ENCODE measurements around the gene BANK1. TPM values are rescaled to one million over a fixed set of nuclear protein-coding genes. Genes with fewer than 3 reads are reported as not detected.
A peak's percentile ranks its signal among the peaks of the same experiment; 100 is the strongest.

The BANK1 gene
- total and polyA plus RNA-seq, 2 of the 8 experiments (the other 6 are each of a cell fraction or from before 2014, with no cell fraction given) = 0.59 to 0.93 TPM

DNA sequence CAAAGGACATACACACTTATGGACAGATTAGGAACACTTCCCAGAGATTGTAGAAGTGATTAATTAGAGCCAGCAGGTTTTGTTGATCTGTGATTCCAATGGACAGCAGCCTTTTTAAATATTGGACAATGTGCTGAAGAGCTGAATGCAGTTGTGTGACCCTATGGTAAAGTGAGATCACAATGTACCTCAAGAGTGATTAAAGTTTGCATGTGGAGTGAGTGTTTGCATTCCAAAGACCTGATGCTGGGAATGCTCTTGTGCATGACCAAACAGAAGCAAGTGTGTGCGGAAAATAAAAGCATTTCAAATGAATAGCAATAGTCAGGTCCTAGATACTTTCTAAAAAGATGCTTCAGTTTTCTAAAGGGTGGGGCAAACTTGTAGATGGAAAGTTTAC, 154.1 kb downstream of the BANK1 start:
- H2BK120ac ChIP-seq (replicated peaks; ENCODE audit: low read depth, low read length) = no peak overlapping the region
- no peak overlapping the region for H2BK20ac ChIP-seq (ENCODE audit: low read length)
- H3K79me2 ChIP-seq (ENCODE audit: control insufficient read depth in 1 of 2, insufficient read depth in 2 of 2, low read length in 2 of 2) = no peaks in the 10 kb centered on the region
- no peaks in the 10 kb centered on the region; the same call in 1 of the 2 replicates for H3K23me2 ChIP-seq (ENCODE audit: low read depth, low read length)
- POLR2A ChIA-PET (ENCODE audit: partially characterized antibody) = no interaction called here
- no peak overlapping the region for H4K91ac ChIP-seq (replicated peaks; ENCODE audit: insufficient read length, low read length)
- no peak overlapping the region for H3K4ac ChIP-seq (replicated peaks; ENCODE audit: insufficient read length, low read depth, low read length)
- 55% methylated on average over 1 of the region's 1 CpG; no CpG with 5 or more reads in 1 of the 2 experiments for WGBS, 2 experiments (ENCODE audit: extremely low coverage in 1 of 2, insufficient coverage in 1 of 2, insufficient read length in 1 of 2, insufficient replicate concordance in 2 of 2, low coverage in 1 of 2, low lambda C conversion rate in 2 of 2, missing lambda C conversion rate in 1 of 2)
- no peak overlapping the region for H3K4me3 ChIP-seq (ENCODE audit: extremely low read depth in 1 of 4, insufficient read depth in 2 of 4, low read depth in 3 of 4, low read length in 4 of 4)
- no peak overlapping the region for H4K8ac ChIP-seq (ENCODE audit: extremely low read depth, insufficient read depth, low read length)
- H3K18ac ChIP-seq (ENCODE audit: extremely low read depth, low read length) = no peak overlapping the region
- H3K36me3 ChIP-seq (ENCODE audit: control insufficient read depth in 2 of 4, insufficient read depth in 4 of 4, low read length in 3 of 4) = no peaks in the 10 kb centered on the region
- H3K4me2 ChIP-seq (ENCODE audit: insufficient read depth in 1 of 2, low read depth in 2 of 2, low read length in 2 of 2) = peak overlapping the region in 1 of 2 experiments; percentile 20; a peak in 2 of 4 replicates
- no peak overlapping the region for H2AK5ac ChIP-seq (ENCODE audit: low read depth, low read length)
- no peak overlapping the region for H2AFZ ChIP-seq (ENCODE audit: low read length)
- H3K14ac ChIP-seq (ENCODE audit: insufficient read length) = no peak overlapping the region
- FAIRE-seq (no peak), DNase-seq (ENCODE audit: low read depth in 1 of 2, low spot score in 2 of 2) (no peak)
- no peak overlapping the region for H4K5ac ChIP-seq (ENCODE audit: insufficient read length, low read depth, low read length)
- H3K56ac ChIP-seq (replicated peaks; ENCODE audit: insufficient read length, low read depth, low read length) = no peak overlapping the region
- TF ChIP-seq KDM4A (IDR thresholded peaks at IDR 0.05; ENCODE audit: low read depth, low read length, severe bottlenecking) = no peak
- TF ChIP-seq PHF8 (conservative IDR thresholded peaks at IDR 0.05; ENCODE audit: low read depth, low read length) = no peak
- TF ChIP-seq CHD1 (IDR thresholded peaks at IDR 0.05; ENCODE audit: low read depth, low read length) = no peak
- TF ChIP-seq CTBP2 (IDR thresholded peaks at IDR 0.05; ENCODE audit: borderline replicate concordance, insufficient read depth, insufficient read length, low read length) = no peak
- peaks cover 0 to 2% (median 0%) of the 10 kb centered on the region in 4 experiments; a peak in 3 of 7 replicates for H3K4me1 ChIP-seq (replicated peaks in 1 of 4; ENCODE audit: control insufficient read depth in 3 of 4, insufficient read depth in 4 of 4, low read length in 3 of 4)
- CTCF ChIA-PET (ENCODE audit: partially characterized antibody) = no interaction called here
- H3K23ac ChIP-seq (ENCODE audit: insufficient read length) = no peak overlapping the region
- H3K79me1 ChIP-seq (ENCODE audit: low read depth, low read length) = no peaks in the 10 kb centered on the region
- H2BK12ac ChIP-seq (ENCODE audit: low read depth, low read length) = no peak overlapping the region
- H3K27me3 ChIP-seq (replicated peaks in 1 of 4; ENCODE audit: control insufficient read depth in 3 of 4, extremely low read depth in 1 of 4, insufficient read depth in 3 of 4, low read length in 3 of 4) = no peaks in the 10 kb centered on the region
- H3K9ac ChIP-seq (replicated peaks in 1 of 4; ENCODE audit: extremely low read depth in 1 of 4, low read depth in 3 of 4, low read length in 3 of 4) = no peak overlapping the region
- no peak overlapping the region for H3K27ac ChIP-seq (ENCODE audit: low read depth, low read length)
- no peak overlapping the region for H2BK5ac ChIP-seq (ENCODE audit: low read depth, low read length)
- no peaks in the 10 kb centered on the region for H3K9me3 ChIP-seq (ENCODE audit: insufficient read depth in 2 of 2, low read depth in 1 of 2, low read length in 1 of 2)
- no peak overlapping the region for H2BK15ac ChIP-seq (ENCODE audit: low read length)
- no peaks in the 10 kb centered on the region for H4K20me1 ChIP-seq (replicated peaks in 1 of 2; ENCODE audit: control insufficient read depth in 1 of 2, insufficient read depth in 2 of 2, low read length in 2 of 2)
